ENCODE measurements around the gene CCN5. TPM values are rescaled to one million over a fixed set of nuclear protein-coding genes. Genes with fewer than 3 reads are reported as not detected.
A peak's percentile ranks its signal among the peaks of the same experiment; 100 is the strongest.

Gene CCN5
- polyA plus RNA-seq, 3 donors: 0.11 to 0.15 TPM; not detected in 1

- peak; percentile 9 to 40 (median 12) for DNase-seq (ENCODE audit: low read depth in 3 of 3, low spot score in 2 of 3)
Observed at GRCh38 chr20:44776980-44777379, 61.8 kb downstream of the CCN5 start.

Other genes starting within 250 kb of the CCN5 start
- 10 to 100 TPM; 10.9 to 13.1 (median 11.6) TPM for gene TTPAL, start 239.5 kb upstream of the CCN5 start, polyA plus RNA-seq (ENCODE audit: insufficient read length in 3 of 3)
- 10 to 100 TPM; 73.7 to 76.0 (median 75.4) TPM for gene SERINC3, start 193.3 kb upstream of the CCN5 start, polyA plus RNA-seq (ENCODE audit: insufficient read length in 3 of 3)
- 10 to 100 TPM; 57.8 to 60.6 (median 60.1) TPM for gene PKIG, start 132.8 kb upstream of the CCN5 start, polyA plus RNA-seq (ENCODE audit: insufficient read length in 3 of 3)
- gene ADA, start 63.7 kb upstream of the CCN5 start, polyA plus RNA-seq (ENCODE audit: insufficient read length in 3 of 3): 1 to 10 TPM; 6.3 to 7.0 (median 6.3) TPM
- under 1 TPM in 2 of 3 donors, not detected in 1; 0.06 to 0.11 TPM for gene KCNK15, start 30.5 kb downstream of the CCN5 start, polyA plus RNA-seq (ENCODE audit: insufficient read length in 3 of 3)
- gene RIMS4, start 95.2 kb downstream of the CCN5 start, polyA plus RNA-seq (ENCODE audit: insufficient read length in 3 of 3): under 1 TPM; 0.53 to 0.69 (median 0.61) TPM
- 100 to 1,000 TPM; 236 to 251 (median 240) TPM for gene YWHAB, start 170.3 kb downstream of the CCN5 start, polyA plus RNA-seq (ENCODE audit: insufficient read length in 3 of 3)
- gene PABPC1L, start 194.7 kb downstream of the CCN5 start, polyA plus RNA-seq (ENCODE audit: insufficient read length in 3 of 3): 10 to 100 TPM; 20.4 to 36.0 (median 35.8) TPM
- 10 to 100 TPM; 42.8 to 45.9 (median 43.9) TPM for gene TOMM34, start 245.0 kb downstream of the CCN5 start, polyA plus RNA-seq (ENCODE audit: insufficient read length in 3 of 3)

Measured in right renal cortex interstitium (tissue), 3 donors.